IPS DF 19.7 (cell line): Measurements from ENCODE around the gene MYRIP.
"Not testable (repeated sequence)": the region's sequence is repeated elsewhere in the genome, so short reads cannot be mapped to it uniquely, and the experiment has no call there.

Source experiments
- DNase-seq: peaks from one replicate; pipeline ENCODE4 v3.0.0-alpha.2; 2013; ENCODE audit warnings: low read depth, low spot score

Gene MYRIP

DNA sequence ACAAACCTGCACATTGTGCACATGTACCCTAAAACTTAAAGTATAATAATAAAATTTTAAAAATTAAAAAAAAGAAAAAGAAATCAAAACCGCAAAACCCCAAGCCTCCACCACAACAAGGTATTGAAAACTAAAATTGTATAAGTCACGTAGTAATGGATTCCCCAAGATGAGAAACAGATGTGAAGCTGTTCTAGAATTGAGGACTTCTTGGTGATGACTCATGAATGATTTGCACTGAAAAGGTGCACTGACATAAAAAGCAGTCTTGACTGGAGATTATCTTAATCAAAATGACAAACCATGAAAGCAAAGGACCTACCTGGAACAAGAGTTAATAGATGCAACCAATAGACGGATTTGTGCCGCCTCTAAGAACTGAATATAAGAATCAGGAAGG is 225.8 kb downstream of the MYRIP start:
- DNase-seq: no peak

GRCh38 chr3:40037582-40037981 is 228.2 kb downstream of the MYRIP start:
- no peak for DNase-seq

- DNase-seq: no peak
These were observed 233.5 kb downstream of the MYRIP start for GRCh38 chr3:40042752-40043443.

GRCh38 chr3:40043444-40043755 is 234.0 kb downstream of the MYRIP start:
- no peak for DNase-seq

DNA sequence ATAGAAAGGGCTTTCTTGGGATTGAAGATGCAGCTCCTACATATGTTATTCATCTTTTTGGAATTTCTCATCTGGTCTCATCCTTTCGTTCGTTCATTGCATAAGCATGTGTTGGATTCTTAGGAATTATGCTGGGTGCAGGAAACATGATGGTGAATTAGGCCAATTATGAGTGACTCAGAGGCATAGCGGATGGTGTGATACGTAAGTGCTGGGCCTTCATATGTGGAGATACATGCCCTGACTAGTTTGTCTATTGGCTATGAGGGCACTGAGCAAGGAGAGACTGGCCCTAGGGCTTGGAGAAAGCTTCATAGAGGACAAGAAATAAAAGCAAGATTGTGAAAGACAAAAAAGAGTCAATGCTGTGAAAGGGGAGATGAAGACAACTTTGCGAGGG is 235.1 kb downstream of the MYRIP start:
- no peak for DNase-seq

DNA sequence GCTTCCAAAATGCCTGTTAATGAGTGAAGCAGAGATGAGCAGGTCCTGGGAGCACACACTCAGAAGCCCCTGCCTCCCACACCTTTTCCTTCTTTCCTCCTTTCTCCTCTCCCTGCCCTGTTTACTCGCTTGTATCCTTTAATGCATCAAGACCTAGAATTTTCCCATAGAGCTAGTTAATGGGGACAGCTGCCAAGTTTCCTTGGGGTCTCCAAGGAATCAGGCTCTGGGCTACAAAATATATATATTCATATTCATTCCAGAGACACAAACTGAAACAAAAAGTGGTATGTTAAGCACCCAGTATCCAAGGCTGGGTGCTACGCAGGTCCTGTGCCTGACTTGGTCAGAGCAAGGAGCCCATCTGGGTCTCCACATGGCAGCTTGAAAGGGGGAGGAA is 235.6 kb downstream of the MYRIP start:
- no peak for DNase-seq

DNA sequence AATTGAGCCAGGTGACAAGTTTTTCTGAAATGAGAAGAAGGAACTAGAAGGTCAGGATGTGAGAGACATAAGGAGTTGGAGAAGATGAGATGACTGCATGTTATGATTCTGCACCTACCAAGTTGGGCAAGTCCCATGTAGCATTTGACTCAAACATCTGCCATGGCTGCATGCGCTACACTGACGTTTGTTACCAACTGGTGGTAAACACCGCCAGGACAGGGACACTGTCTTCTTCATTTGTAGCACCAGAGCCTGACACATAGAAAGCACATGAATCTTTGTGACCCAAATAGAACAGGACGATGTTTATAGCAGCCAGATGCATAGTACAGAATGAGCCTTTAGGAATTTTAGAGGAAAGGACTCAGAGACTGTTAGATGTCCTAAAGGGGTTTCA is 236.7 kb downstream of the MYRIP start:
- DNase-seq: no peak

- DNase-seq: no peak
These were observed 238.0 kb downstream of the MYRIP start for GRCh38 chr3:40047406-40047805.

- DNase-seq: no peak
These were observed 244.3 kb downstream of the MYRIP start for GRCh38 chr3:40053663-40054062.

- no peak for DNase-seq
These were observed 245.3 kb downstream of the MYRIP start for GRCh38 chr3:40054568-40055222.

- DNase-seq: no peak
These were observed 246.0 kb downstream of the MYRIP start for GRCh38 chr3:40055361-40055760.

- no peak for DNase-seq
These were observed 246.5 kb downstream of the MYRIP start for GRCh38 chr3:40055956-40056355.

- DNase-seq: no peak
These were observed 247.7 kb downstream of the MYRIP start for GRCh38 chr3:40057077-40057476.

DNA sequence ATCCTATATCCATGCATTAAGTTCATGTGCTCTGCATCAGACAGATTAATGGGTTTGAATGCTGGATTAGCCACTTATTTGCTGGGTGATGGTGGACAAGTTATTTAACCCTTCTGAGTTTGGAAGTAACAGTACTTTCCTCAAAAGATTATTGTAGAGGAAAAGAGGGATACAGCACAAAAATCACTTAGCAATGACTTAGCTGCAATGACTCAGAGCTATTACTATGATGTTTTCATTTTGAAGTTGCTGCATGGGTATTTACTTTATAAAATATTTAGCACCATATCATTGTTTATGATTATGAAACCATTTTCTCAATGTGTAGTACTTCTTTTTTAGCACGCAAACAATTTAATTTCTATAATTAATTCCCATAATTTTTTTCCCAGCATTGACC is 248.4 kb downstream of the MYRIP start:
- no peak for DNase-seq

GRCh38 chr3:40068636-40069035 is 259.2 kb downstream of the MYRIP start:
- DNase-seq: no peak

GRCh38 chr3:40070816-40071215 is 261.4 kb downstream of the MYRIP start:
- no peak for DNase-seq

GRCh38 chr3:40071683-40072238 is 262.4 kb downstream of the MYRIP start:
- DNase-seq: no peak

- no peak for DNase-seq
These were observed 264.1 kb downstream of the MYRIP start for GRCh38 chr3:40073310-40074007.

- not testable (repeated sequence) for DNase-seq
These were observed 267.7 kb downstream of the MYRIP start for GRCh38 chr3:40077139-40077538.

DNA sequence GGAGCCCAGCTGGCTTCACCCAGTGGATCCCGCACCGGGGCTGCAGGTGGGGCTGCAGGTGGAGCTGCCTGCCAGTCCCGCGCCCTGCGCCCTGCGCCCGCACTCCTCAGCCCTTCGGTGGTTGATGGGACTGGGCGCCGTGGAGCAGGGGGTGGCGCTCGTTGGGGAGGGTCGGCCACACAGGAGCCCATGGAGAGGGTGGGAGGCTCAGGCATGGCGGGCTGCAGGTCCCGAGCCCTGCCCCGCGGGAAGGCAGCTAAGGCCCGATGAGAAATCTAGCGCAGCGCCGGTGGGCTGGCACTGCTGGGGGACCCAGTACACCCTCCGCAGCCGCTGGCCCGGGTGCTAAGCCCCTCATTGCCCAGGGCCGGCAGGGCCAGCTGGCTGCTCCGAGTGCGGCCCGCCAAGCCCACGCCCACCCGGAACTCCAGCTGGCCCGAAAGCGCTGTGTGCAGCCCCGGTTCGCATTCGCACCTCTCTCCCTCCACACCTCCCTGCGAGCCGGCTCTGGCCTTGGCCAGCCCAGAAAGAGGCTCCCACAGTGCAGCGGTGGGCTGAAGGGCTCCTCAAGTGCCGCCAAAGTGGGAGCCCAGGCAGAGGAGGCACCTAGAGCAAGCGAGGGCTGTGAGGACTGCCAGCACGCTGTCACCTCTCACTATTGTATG is 268.6 kb downstream of the MYRIP start:
- not testable (repeated sequence) for DNase-seq

- DNase-seq: no peak
These were observed 269.2 kb downstream of the MYRIP start for GRCh38 chr3:40078590-40078989.

DNA sequence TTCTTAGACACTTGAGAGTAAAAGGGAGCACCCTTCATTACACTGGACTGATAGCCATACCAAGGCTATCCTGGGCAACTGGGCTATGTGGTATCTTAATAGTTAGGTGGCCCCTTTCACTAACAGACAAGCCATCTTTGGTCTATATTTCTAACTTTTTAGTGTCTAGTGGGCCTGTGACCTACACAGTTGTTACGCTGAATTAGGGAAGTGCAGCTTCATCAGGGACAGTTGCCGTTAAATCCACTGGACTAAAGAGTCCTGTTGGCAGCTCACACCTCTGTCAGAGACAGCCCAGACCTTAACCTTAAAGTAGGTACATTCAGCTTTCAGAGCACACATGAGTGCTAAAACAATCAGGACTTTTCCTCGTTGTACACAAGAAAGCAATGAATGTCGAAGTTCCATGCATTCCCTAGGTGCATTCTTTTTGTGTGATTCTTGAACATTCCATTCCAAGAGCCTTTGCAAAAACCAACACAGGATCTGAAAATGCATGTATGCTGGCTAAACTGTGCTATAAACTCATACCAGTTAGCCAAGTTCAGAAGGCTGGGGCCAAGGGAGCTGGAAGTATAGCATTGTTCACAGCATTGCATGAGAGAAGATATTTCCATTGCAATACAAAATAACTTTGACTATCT is 269.9 kb downstream of the MYRIP start:
- no peak for DNase-seq
